ENCODE results near the gene LGMN.

The LGMN gene

DNA sequence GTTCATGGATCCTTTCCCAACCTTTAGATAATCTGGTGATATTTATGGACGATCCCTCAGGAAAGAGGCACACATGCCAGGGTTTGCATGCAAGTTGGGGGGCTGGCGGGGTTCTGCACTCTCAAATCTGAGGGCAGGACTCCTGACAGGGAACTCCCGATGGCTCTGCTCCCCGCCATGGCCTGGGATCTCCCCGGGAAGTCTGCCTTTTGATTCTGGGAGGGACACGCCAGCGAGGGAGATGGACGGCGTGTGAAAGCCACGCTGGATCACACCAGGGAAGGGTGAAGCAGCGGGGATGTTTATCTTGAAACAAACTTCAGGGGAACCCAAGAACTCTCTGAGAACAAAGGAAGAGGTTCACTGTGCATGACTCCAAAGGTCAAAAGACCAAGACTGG, 43.6 kb downstream of the LGMN start:
- ChIA-PET CTCF (interaction anchor here (1.0 to 2.9 kb wide), 6 partner anchors 9 to 115 kb away, joined by 3 to 13 read pairs (median 4); no protein-coding TSS in a partner anchor), POLR2A (no interaction called here)
- no peak for DNase-seq (ENCODE audit: extremely low spot score)
- TF ChIP-seq, protein P1, sequence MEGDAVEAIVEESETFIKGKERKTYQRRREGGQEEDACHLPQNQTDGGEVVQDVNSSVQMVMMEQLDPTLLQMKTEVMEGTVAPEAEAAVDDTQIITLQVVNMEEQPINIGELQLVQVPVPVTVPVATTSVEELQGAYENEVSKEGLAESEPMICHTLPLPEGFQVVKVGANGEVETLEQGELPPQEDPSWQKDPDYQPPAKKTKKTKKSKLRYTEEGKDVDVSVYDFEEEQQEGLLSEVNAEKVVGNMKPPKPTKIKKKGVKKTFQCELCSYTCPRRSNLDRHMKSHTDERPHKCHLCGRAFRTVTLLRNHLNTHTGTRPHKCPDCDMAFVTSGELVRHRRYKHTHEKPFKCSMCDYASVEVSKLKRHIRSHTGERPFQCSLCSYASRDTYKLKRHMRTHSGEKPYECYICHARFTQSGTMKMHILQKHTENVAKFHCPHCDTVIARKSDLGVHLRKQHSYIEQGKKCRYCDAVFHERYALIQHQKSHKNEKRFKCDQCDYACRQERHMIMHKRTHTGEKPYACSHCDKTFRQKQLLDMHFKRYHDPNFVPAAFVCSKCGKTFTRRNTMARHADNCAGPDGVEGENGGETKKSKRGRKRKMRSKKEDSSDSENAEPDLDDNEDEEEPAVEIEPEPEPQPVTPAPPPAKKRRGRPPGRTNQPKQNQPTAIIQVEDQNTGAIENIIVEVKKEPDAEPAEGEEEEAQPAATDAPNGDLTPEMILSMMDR (IDR thresholded peaks at IDR 0.05; ENCODE audit: control extremely low read depth, extremely low read depth, low read depth, missing control alignments) = no peak

DNA sequence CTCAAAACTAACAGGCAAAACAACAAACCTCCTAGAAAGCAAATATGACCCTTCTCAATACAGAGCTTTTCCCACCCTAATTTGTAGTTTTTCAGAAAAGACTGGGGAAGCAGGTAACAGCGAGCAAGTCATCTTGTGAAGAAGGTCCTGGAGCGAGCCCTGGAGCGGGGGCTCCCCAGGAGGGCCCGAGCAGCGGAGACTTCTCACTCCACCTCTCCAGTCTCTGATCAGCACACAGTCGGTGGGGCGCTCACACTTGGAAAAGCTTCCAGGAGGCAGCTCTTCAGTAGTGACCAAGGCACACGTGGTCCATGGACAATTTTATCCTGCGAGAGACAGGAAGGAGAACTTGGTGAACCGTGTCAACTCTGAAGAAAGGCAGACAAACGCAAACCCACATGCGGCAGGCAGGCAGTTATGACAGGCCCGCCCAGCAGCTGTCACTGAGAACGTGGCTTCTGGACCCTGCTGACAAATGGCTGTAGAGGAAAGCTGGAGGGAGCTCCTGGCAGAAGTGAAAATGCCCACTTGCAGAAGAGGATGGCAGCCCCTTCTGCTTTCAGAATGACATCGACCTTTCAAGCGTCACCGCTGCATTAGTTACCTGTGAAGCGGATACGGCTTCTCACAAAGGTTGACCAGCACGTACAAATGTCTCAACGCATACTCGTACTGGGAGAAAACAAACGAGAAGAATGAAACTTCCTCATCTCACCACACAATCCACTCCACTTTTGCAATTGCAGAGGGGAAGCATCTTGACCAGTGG, 44.2 kb downstream of the LGMN start:
- DNase-seq (ENCODE audit: extremely low spot score) = peak; percentile 87
- ChIA-PET POLR2A (interaction anchor here (0.7 kb wide), 1 partner anchor 44 kb away, joined by 3 read pairs; the partner anchor contains the start of gene LGMN), CTCF (interaction anchor here (1.0 to 2.9 kb wide), 8 partner anchors 9 to 1236 kb away, joined by 3 to 13 read pairs (median 4); no protein-coding TSS in a partner anchor)
- TF ChIP-seq, protein P1 (IDR thresholded peaks at IDR 0.05; ENCODE audit: control extremely low read depth, extremely low read depth, low read depth, missing control alignments) = no peak

DNA sequence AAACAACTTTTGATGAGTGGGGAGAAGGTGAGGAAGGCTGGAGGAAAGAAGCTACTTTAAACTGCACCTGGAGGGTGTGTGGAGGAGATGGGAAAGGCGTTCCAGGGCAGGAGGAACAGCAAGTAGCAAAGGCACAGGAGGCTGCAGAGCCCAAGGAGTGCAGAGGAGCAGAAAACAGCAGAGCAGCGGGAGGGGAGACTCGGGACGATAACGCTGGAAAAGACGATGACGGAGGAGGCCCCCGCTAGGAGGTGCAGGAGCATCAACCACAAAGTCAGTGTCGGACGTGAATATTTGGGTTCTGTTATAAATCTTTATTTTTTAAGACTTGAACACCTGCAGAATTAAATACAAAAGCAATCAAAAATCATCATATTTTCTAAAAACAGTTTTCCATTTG, 44.9 kb downstream of the LGMN start:
- TF ChIP-seq, protein P1 (IDR thresholded peaks at IDR 0.05; ENCODE audit: control extremely low read depth, extremely low read depth, low read depth, missing control alignments) = no peak
- ChIA-PET CTCF (interaction anchor here (1.0 to 2.9 kb wide), 7 partner anchors 10 to 1236 kb away, joined by 3 to 13 read pairs (median 4); no protein-coding TSS in a partner anchor), POLR2A (no interaction called here)
- no peak for DNase-seq (ENCODE audit: extremely low spot score)

DNA sequence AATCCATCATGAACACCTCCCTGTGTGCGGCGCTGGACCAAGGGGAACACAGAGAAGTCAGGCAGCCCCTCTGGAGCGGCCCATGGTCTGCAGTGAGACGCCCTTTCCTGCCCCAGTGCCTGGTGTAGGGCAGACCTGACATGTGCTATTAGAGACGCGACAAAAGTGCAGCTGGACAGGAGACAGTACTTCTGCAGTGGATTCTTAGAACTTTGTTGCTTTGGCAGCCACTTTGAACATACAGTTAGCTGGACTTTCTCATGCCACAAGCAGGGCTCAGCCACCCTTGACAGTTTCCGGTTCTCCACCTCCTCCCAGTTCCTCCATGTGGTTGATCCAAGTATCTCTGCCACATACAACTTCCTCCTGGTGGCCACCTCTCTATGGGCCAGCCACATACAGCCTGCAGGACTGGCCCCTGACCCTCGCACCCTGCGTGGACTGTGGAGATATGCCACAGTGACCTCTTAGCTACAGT, 45.9 kb downstream of the LGMN start:
- TF ChIP-seq, protein P1 (IDR thresholded peaks at IDR 0.05; ENCODE audit: control extremely low read depth, extremely low read depth, low read depth, missing control alignments) = no peak
- ChIA-PET CTCF (interaction anchor here (2.8 to 2.9 kb wide), 2 partner anchors 11 to 13 kb away, joined by 7 to 13 read pairs; no protein-coding TSS in a partner anchor), POLR2A (no interaction called here)
- DNase-seq (ENCODE audit: extremely low spot score) = no peak

DNA sequence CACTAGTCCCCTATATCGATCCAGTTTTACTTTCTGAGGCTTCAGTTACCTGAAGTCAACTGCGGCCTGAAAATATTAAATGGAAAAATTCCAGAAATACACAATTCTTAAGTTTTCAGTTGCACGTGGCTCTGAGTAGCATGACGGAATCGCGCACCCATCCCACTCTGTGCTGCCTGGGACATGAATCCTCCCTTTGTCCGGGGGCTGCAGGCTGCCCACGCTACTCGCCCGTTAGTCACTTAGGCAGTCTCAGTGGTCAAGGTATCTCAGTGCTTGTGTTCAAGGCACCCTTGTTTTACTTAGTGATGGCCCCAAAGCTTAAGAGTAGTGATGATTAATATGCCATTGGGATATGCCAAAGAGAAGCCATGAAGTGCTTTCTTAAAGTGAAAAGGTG, 46.6 kb downstream of the LGMN start:
- ChIA-PET POLR2A (no interaction called here), CTCF (interaction anchor here (2.8 to 2.9 kb wide), 2 partner anchors 12 to 13 kb away, joined by 7 to 13 read pairs; no protein-coding TSS in a partner anchor)
- TF ChIP-seq, protein P1 (IDR thresholded peaks at IDR 0.05; ENCODE audit: control extremely low read depth, extremely low read depth, low read depth, missing control alignments) = no peak
- DNase-seq (ENCODE audit: extremely low spot score) = no peak

DNA sequence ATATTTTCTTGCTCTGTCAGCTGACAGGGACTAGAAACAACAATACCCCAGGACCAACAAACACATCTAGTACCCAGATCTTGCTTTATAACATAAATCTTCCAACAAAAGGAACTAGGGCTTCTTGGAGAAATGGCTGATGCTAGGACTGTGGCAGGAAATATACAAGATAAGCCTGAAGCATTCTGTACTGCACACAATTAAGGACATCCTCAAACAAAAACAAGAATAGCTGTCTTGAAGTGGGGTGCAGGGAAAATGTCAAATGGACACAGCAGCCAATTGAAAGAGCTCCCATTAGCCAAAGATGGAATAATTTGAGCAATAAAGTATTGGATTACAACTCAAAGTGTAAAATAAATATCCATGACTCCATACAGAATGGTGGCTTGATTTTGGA, 50.0 kb downstream of the LGMN start:
- TF ChIP-seq, protein P1 (IDR thresholded peaks at IDR 0.05; ENCODE audit: control extremely low read depth, extremely low read depth, low read depth, missing control alignments) = no peak
- POLR2A ChIA-PET = no interaction called here
- no peak for DNase-seq (ENCODE audit: extremely low spot score)
- CTCF ChIA-PET = interaction anchor here (0.9 to 1.7 kb wide), 3 partner anchors 12 to 86 kb away, joined by 4 read pairs; no protein-coding TSS in a partner anchor

Data from GM10248 (cell line).